Measurements from ENCODE around the gene CADPS2. TPM values are rescaled to one million over a fixed set of nuclear protein-coding genes. Genes with fewer than 3 reads are reported as not detected.
"Not testable (repeated sequence)": the region's sequence is repeated elsewhere in the genome, so short reads cannot be mapped to it uniquely, and the experiment has no call there.

Gene CADPS2
- total RNA-seq, 1 donor from 2014 or later: 9.7 TPM

- no peak for DNase-seq (ENCODE audit: low spot score)
Measured at GRCh38 chr7:122850528-122850927, 35.7 kb downstream of the CADPS2 start.

GRCh38 chr7:122849957-122850328 lies 36.3 kb downstream of the CADPS2 start:
- DNase-seq (ENCODE audit: low spot score): no peak

DNA sequence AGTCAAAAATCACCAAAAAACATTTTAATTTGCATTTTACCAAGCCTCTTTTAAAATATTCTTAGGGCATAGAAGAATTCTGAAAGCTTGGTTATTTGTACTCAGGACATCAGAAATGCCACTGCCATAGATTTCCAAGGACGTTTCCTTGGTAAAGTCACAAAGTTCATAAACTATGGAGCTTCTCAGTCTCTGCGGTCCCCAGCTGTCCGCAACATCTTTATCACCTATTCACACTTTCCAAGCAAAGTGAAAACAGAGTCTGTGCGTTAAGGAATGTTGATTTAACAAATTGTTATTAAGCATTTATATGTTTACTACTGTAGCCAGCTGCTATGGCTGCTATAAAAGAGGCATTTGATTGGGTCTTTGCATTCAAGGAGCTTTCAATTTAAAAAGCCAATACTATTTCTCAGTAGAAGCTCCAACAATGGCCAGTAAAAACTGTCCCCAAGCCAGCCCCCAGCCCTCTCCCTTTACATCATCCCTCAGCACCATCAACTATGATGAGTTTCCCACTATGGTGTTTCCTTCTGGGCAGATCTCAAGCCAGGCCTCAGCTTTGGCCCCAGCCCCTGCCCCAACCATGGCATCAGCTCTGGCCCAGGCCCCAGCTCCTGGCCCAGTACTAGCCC lies 36.8 kb downstream of the CADPS2 start:
- no peak for DNase-seq (ENCODE audit: low spot score)

DNA sequence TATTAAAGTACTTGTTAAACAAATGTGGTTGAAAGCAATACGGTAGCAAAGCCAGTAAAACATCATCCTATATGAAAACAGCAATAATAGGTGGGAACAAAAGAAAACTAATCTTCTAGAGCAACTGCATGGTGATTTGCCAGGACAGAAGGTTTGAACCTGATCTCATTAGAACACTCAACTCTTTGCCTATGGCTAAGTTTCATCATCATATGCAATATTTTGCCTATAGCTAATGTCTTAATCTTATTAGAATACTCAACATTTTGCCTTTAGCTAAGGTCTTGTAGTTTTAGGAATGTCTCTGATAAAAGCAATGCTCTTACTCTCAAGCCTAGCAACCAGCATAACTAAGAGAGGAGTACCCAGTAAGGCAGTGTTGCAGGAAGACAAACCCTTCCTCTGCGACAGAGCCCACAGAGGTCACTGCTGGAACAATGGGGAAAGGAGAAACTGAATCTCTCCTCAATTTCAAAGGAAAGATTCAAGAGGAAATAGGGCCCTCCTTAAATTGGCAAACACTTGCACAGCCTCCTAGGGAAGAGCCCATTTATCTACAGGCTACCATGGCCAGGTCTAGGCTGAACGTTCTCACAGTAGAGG lies 38.3 kb downstream of the CADPS2 start:
- no peak for DNase-seq (ENCODE audit: low spot score)

GRCh38 chr7:122846591-122846990 lies 39.7 kb downstream of the CADPS2 start:
- DNase-seq (ENCODE audit: low spot score): no peak

DNA sequence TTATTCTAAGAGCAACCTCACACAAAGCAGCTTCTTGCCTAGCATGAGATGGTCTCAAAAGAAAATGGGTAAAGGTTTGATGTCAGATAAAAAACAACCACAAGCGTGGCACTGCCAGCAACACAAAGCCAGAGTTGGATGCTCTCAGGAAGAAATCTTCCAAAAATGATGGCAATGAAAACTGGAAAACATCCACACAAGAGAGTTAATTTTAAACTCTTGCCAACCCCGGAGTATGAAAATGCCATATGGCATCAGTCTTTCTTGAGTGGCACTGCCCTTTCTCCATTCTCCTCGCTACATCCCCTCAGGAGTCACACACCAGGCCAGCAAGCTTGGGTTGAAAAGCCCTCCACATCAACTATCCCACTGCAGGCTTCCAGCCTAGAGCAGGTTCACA lies 41.0 kb downstream of the CADPS2 start:
- DNase-seq (ENCODE audit: low spot score): no peak

DNA sequence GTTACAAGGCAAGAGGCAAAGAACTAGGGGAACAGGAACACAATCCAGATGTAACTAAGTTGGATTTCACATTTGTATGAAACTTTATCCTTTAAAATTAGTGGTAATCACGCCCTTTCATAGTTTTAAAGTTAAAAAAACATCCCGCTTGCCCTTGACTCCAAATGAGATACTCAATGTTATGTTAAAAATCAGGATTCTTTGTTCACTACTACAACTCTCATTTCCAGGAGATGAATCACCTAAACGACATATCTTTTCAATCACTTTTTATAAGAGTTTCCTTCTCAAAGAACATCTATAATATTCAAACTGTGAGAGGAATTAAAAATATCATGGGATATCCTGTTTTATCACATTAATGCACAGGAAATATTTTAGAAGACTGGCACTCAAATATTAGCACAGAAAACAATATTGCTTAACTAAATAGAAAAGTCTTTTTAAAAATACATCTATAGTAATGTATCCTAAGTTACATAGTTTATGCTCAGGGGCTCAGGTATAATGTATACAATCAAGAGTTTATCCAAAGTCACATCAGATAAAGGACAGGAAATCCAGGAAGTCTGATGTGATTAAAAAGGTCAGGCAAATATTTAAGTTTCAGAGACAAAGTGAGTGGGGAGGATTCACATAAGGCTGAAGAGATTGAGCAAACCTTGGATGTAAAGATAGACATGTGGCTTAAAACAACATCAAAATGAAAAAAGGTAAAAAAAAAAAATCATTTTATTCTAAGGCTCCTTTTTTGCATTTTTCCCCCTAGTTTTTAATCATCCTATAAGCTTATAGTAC lies 41.9 kb downstream of the CADPS2 start:
- no peak for DNase-seq (ENCODE audit: low spot score)

DNA sequence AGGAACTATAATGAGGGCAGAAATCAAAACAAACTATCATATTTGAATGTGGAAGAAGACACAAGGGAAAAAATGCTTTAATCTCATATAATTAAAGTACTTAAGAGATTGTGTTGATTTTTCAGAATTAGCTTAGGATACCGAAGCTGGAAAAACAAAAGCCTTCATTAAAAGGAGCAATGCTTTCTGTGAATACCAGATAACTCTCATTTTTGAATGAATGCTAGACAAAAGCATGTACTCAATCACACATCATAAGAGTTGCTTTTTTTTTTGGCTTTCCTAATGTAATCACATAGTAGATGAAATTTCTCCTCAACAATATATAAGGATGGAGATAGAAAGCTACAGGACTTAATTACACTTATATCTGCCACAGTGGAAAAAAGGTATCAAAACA lies 43.3 kb downstream of the CADPS2 start:
- DNase-seq (ENCODE audit: low spot score): no peak

DNA sequence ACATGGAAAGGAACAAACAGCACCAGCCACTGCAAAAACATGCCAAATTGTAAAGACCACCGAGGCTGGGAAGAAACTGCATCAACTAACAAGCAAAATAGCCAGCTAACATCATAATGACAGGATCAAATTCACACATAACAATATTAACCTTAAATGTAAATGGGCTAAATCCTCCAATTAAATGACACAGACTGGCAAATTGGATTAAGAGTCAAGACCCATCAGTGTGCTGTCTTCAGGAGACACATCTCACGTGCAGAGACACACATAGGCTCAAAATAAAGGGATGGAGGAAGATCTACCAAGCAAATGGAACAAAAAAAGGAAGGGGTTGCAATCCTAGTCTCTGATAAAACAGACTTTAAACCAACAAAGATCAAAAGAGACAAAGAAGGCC lies 50.0 kb downstream of the CADPS2 start:
- DNase-seq (ENCODE audit: low spot score): not testable (repeated sequence)

DNA sequence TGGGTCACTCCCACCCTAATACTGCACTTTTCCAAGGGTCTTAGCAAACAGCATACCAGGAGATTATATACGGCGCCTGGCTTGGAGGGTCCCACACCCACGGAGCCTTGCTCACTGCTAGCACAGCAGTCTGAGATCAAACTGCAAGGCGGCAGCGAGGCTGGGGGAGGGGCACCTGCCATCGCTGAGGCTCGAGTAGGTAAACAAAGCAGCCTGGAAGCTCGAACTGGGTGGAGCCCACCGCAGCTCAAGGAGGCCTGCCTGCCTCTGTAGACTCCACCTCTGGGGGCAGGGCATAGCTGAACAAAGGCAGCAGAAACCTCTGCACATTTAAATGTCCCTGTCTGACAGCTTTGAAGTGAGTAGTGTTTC lies 51.7 kb downstream of the CADPS2 start:
- not testable (repeated sequence) for DNase-seq (ENCODE audit: low spot score)

DNA sequence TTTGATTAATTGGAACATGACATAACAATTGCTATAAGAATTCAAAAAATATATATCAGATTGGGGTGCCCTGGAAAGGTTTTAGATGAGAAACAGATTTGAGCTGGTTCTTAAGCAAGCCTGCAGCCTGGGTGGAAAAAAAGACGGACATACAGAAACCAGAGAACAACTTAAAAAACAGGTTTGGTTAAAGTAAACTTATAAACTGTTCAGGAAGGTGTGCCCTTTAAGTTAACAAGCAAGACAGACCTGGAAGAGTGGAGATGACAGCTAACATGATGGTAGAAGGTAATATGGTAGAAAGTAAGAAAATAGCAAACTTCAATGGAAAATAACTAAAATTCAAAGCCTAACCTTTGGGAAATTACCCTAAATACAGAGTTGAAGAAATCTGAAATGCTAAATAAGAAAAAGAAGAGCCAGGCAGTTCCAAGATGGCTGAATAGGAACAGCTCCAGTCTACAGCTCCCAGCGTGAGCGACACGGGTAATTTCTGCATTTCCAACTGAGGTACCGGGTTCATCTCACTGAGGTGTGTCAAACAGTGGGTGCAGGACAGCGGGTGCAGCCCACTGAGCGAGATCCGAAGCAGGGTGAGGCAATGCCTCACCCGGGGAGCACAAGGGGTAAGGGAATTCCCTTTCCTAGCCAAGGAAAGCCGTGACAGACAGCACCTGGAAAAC lies 52.2 kb downstream of the CADPS2 start:
- no peak for DNase-seq (ENCODE audit: low spot score)

DNA sequence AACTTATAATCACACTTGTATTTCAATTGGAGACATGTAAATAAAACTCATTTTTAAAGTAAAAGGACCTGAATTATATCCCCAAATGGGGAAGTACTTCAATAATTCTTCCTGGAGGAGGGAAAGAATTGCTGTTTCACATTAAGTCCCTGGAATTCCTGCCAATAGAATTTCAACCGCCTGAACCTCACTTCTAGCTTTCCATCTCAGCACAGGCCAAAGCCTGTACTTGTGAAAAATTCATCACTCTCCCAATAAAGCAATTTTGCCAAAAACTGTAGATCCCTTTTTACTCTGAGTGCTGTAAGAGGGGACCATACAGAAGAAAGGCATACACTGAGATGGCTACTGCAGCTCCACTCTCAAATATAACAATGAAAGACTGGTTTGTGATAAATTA lies 54.8 kb downstream of the CADPS2 start:
- no peak for DNase-seq (ENCODE audit: low spot score)

DNA sequence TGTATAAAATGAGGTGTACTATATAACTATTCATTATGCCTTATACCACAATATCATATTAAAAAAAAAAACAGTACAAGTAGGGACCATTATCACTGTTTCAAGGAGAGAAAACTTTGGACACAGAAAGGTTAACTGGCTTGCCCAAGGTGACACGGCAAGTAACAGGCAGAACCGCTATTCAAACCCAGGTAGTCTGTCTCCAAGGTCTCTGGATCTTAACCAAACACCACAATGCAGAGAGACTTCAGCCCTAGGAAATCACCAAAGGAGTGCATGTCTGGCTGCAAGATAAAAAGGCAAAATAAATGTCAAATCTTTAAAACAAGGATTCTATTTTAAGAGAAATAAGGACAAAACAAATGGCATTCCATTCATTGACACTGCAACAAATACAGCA lies 56.3 kb downstream of the CADPS2 start:
- DNase-seq (ENCODE audit: low spot score): no peak

GRCh38 chr7:122827763-122828162 lies 58.5 kb downstream of the CADPS2 start:
- no peak for DNase-seq (ENCODE audit: low spot score)

GRCh38 chr7:122813845-122814244 lies 72.4 kb downstream of the CADPS2 start:
- no peak for DNase-seq (ENCODE audit: low spot score)

DNA sequence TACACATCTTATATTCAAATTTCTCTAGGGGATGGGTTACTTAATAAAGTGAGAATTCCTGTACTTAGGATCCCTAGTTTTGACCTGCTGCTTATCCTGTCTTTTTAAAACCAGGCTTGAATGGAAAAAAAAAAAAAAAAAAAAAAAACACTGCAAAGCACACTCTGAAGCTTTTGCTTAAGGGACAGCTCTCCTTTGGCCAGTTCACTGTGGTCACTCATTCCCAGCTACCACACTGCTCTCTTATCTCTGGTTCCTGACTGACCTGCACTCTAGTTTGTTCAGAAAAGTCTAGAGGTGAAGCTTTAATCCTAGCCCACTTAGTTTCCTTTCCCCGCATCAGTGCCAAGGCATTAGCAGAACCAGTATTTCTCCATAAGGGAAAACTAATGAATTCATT lies 82.4 kb downstream of the CADPS2 start:
- no peak for DNase-seq (ENCODE audit: low spot score)

DNA sequence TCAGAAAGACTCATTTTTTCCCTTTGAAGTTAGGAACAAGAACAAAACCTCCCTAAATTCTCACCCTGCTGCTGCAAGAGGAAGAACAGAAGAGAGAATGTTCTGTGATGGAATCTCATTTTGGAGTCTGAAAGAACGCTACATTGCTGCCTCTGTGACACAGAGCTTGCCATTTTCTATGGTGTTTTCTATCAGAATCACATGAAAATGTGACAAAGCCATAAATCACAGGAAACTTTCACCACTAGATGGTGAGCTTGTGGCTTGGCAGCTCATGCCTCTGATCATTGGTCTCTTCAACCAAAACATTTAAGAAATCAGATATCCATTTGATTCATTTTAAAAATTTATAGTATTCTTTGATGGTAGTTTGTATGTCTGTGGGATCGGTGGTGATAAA lies 82.9 kb downstream of the CADPS2 start:
- no peak for DNase-seq (ENCODE audit: low spot score)

- DNase-seq (ENCODE audit: low spot score): no peak
Measured at GRCh38 chr7:122802301-122802751, 83.9 kb downstream of the CADPS2 start.

GRCh38 chr7:122791959-122792545 lies 94.2 kb downstream of the CADPS2 start:
- no peak for DNase-seq (ENCODE audit: low spot score)

DNA sequence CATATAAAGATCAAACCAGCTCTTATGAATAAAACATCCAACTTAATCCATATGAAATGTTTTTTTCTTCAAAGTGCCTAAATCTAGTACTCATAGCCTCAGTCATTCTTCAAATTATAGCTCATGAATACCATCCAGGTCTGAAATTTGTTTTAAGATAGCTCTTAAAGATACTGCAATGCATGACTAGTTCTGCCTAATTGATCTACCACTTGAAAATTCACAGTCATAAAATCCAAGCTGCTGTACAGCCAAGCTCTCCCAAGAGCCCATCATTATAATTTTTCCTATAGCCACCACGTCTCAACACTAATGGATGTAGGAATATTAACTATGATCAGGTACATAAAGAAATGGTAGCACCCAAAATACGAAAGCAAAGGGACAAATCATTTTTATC lies 95.7 kb downstream of the CADPS2 start:
- DNase-seq (ENCODE audit: low spot score): no peak

- DNase-seq (ENCODE audit: low spot score): no peak
Measured at GRCh38 chr7:122790132-122790531, 96.1 kb downstream of the CADPS2 start.

DNA sequence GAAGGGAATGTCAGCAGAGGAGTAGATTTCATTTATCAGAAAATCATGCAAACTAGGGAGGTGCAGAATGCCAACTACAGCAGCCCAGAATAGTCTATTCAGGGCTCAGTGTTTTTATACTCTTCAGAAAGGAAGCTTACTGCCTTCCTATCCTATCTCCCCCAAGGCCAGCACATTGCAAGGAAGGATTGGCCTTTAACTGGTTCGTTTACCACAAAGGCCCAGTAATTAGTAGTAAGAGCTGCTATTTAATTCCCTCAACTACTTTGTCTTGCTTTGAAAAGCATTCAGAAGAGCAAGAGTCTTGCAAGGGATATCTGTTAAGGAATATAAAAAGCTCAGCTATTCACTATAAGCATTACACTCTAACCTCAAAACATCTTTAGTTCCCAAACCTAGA lies 97.1 kb downstream of the CADPS2 start:
- DNase-seq (ENCODE audit: low spot score): no peak

Measured in mesenteric fat pad (tissue), 1 donor.